HEK293 (cell line): ENCODE results near the gene PC.
A peak's percentile ranks its signal among the peaks of the same experiment; 100 is the strongest.

Experiments used
- CTCF ChIP-seq: fragments of 450-650 bp; formaldehyde crosslinking; IDR thresholded peaks from 2 replicates; pipeline ENCODE4 v1.5.1; 2016; ENCODE audit warnings: missing biosample characterization, missing genetic modification characterization
- KLF1 ChIP-seq: fragments of 450-650 bp; formaldehyde crosslinking; IDR thresholded peaks from 2 replicates; pipeline ENCODE4 v1.5.1; 2016; ENCODE audit warnings: missing biosample characterization, missing genetic modification characterization
- SALL2 ChIP-seq: fragments of 450-650 bp; formaldehyde crosslinking; IDR thresholded peaks from 2 replicates; pipeline ENCODE4 v1.5.0; 2017; ENCODE audit warnings: missing biosample characterization, mild to moderate bottlenecking, missing genetic modification characterization, borderline replicate concordance
- SP7 ChIP-seq: fragments of 450-650 bp; formaldehyde crosslinking; IDR thresholded peaks from 2 replicates; pipeline ENCODE4 v1.5.1; 2016; ENCODE audit warnings: missing biosample characterization, missing genetic modification characterization
- YY2 ChIP-seq: fragments of 450-650 bp; formaldehyde crosslinking; IDR thresholded peaks from 2 replicates; pipeline ENCODE4 v1.5.1; 2016; ENCODE audit warnings: missing biosample characterization, missing genetic modification characterization
- ZBTB6 ChIP-seq: fragments of 450-650 bp; formaldehyde crosslinking; IDR thresholded peaks from 2 replicates; pipeline ENCODE4 v1.5.1; 2017; ENCODE audit warnings: missing biosample characterization, missing genetic modification characterization
- ZNF138 ChIP-seq: fragments of 450-650 bp; formaldehyde crosslinking; IDR thresholded peaks from 2 replicates; pipeline ENCODE4 v1.5.1; 2016; ENCODE audit warnings: missing biosample characterization, missing genetic modification characterization, borderline replicate concordance
- ZNF169 ChIP-seq: fragments of 450-650 bp; formaldehyde crosslinking; IDR thresholded peaks from 2 replicates; pipeline ENCODE4 v1.5.1; 2016; ENCODE audit warnings: missing biosample characterization, missing genetic modification characterization
- ZNF274 ChIP-seq, 2 experiments: fragments of 200-500 bp in 1 of 2; fragments of 450-650 bp in 1 of 2; sonication (Bioruptor generic) in 1 of 2; formaldehyde crosslinking in 1 of 2; IDR thresholded peaks; 2 replicates each; pipeline versions ENCODE4 v1.5.1 to v1.6.1; 2014 to 2016; ENCODE audit warnings: borderline replicate concordance in 1 of 2, inconsistent platforms in 1 of 2, low read length in 1 of 2, missing biosample characterization in 1 of 2, missing genetic modification characterization in 1 of 2
- ZNF639 ChIP-seq: fragments of 450-650 bp; formaldehyde crosslinking; IDR thresholded peaks from 2 replicates; pipeline ENCODE4 v1.5.1; 2016; ENCODE audit warnings: missing biosample characterization, missing genetic modification characterization
- ZNF747 ChIP-seq: fragments of 450-650 bp; formaldehyde crosslinking; IDR thresholded peaks from 2 replicates; pipeline ENCODE4 v1.5.1; 2016; ENCODE audit warnings: missing biosample characterization, missing genetic modification characterization
- TF ChIP-seq, protein P1 (sequence below): sonication (generic); formaldehyde crosslinking; IDR thresholded peaks from 2 replicates; pipeline ENCODE4 v1.8.1; 2022; ENCODE audit warnings: mild to moderate bottlenecking, moderate library complexity, missing genetic modification reagents
- TF ChIP-seq, protein P2 (sequence below): fragments of 450-650 bp; formaldehyde crosslinking; IDR thresholded peaks from 2 replicates; pipeline ENCODE4 v1.5.0; 2017; ENCODE audit warnings: missing biosample characterization, missing genetic modification characterization, borderline replicate concordance
- TF ChIP-seq, protein P3 (sequence below): fragments of 450-650 bp; formaldehyde crosslinking; IDR thresholded peaks from 2 replicates; pipeline ENCODE4 v1.5.1; 2016; ENCODE audit warnings: missing biosample characterization, missing genetic modification characterization

DNA sequence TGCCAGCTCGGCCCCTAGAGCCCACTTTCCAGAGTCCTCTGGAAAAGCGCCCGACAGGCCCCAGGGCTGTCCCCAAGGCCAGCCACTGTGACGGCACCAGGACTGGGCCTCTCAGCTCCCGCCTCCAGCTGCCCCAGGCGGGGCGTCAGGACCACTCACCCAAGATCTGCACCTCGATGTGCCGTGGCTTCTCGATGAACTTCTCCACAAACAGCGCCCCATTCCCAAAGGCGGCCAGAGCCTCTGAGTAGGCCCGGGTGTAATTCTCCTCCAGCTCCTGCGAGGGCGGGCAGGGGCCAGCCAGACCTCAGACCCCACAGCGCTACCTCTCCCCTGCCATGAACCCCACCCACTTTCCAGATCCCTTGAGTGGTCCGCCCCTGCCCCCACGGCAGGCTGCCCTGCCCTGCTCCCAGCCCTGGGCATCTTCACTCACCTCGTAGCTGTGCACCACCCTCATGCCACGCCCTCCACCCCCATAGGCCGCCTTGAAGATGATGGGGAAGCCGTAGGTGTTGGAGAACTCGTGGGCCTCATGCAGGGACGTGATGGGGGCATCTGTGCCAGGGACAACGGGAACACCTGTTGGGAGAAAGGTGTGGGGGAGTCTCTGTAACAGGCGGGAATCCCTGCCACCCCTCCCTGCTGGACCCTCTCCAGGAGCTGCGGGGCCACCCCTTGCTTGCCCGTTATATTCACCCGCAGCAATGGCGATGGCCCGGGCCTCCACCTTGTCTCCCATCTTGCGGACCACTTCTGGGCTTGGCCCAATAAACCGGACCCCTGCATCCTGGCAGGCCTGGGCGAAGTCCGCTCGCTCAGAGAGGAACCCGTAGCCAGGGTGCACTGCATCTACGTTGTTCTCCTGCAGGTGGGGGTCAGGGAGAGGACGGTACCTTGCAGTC, 87.3 kb downstream of the PC start:
- no peak for TF ChIP-seq SP7 (tag by site-specific recombination)
- no peak for TF ChIP-seq CTCF
- TF ChIP-seq ZNF639 (tag by site-specific recombination), result no peak
- TF ChIP-seq ZNF274 (IDR thresholded peaks at IDR 0.05; ENCODE audit: low read length), result no peak
- no peak for TF ChIP-seq ZNF274 (tag by site-specific recombination; IDR thresholded peaks at IDR 0.05; ENCODE audit: borderline replicate concordance)
- TF ChIP-seq, protein P1, sequence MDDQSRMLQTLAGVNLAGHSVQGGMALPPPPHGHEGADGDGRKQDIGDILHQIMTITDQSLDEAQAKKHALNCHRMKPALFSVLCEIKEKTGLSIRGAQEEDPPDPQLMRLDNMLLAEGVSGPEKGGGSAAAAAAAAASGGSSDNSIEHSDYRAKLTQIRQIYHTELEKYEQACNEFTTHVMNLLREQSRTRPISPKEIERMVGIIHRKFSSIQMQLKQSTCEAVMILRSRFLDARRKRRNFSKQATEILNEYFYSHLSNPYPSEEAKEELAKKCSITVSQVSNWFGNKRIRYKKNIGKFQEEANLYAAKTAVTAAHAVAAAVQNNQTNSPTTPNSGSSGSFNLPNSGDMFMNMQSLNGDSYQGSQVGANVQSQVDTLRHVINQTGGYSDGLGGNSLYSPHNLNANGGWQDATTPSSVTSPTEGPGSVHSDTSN (CRISPR knock-in tag), result no peak
- no peak for TF ChIP-seq ZBTB6 (tag by site-specific recombination)
- TF ChIP-seq SALL2, result no peak
- no peak for TF ChIP-seq YY2 (tag by site-specific recombination)
- no peak for TF ChIP-seq ZNF169 (tag by site-specific recombination)
- TF ChIP-seq, protein P2, sequence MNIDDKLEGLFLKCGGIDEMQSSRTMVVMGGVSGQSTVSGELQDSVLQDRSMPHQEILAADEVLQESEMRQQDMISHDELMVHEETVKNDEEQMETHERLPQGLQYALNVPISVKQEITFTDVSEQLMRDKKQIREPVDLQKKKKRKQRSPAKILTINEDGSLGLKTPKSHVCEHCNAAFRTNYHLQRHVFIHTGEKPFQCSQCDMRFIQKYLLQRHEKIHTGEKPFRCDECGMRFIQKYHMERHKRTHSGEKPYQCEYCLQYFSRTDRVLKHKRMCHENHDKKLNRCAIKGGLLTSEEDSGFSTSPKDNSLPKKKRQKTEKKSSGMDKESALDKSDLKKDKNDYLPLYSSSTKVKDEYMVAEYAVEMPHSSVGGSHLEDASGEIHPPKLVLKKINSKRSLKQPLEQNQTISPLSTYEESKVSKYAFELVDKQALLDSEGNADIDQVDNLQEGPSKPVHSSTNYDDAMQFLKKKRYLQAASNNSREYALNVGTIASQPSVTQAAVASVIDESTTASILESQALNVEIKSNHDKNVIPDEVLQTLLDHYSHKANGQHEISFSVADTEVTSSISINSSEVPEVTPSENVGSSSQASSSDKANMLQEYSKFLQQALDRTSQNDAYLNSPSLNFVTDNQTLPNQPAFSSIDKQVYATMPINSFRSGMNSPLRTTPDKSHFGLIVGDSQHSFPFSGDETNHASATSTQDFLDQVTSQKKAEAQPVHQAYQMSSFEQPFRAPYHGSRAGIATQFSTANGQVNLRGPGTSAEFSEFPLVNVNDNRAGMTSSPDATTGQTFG (tag by site-specific recombination), result no peak
- no peak for TF ChIP-seq ZNF138 (tag by site-specific recombination)
- TF ChIP-seq, protein P3, sequence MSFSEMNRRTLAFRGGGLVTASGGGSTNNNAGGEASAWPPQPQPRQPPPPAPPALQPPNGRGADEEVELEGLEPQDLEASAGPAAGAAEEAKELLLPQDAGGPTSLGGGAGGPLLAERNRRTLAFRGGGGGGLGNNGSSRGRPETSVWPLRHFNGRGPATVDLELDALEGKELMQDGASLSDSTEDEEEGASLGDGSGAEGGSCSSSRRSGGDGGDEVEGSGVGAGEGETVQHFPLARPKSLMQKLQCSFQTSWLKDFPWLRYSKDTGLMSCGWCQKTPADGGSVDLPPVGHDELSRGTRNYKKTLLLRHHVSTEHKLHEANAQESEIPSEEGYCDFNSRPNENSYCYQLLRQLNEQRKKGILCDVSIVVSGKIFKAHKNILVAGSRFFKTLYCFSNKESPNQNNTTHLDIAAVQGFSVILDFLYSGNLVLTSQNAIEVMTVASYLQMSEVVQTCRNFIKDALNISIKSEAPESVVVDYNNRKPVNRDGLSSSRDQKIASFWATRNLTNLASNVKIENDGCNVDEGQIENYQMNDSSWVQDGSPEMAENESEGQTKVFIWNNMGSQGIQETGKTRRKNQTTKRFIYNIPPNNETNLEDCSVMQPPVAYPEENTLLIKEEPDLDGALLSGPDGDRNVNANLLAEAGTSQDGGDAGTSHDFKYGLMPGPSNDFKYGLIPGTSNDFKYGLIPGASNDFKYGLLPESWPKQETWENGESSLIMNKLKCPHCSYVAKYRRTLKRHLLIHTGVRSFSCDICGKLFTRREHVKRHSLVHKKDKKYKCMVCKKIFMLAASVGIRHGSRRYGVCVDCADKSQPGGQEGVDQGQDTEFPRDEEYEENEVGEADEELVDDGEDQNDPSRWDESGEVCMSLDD, result no peak
- TF ChIP-seq KLF1 (tag by site-specific recombination), result peak; percentile 25; the same call in 1 of the 2 replicates
- no peak for TF ChIP-seq ZNF747 (tag by site-specific recombination)
